SK-N-MC (cell line): Measurements from ENCODE around the gene PODNL1.

Experiments
- DNase-seq: peaks from one replicate; pipeline ENCODE4 v3.0.0-alpha.2; 2011; ENCODE audit warnings: low read depth, low spot score
- H3K27ac ChIP-seq: fragments of 200-600 bp; sonication (generic); 2 replicates; pipeline ENCODE4 v1.5.1; 2016; ENCODE audit warnings: mixed run types
- H3K36me3 ChIP-seq: fragments of 200-600 bp; sonication (generic); 2 replicates; pipeline ENCODE4 v1.6.1; 2017; ENCODE audit warnings: antibody characterized with exemption, low read length, mixed read lengths; ENCODE audit not compliant: insufficient read depth
- H3K4me3 ChIP-seq: fragments of 200-600 bp; sonication (generic); 2 replicates; pipeline ENCODE4 v1.5.1; 2016
- H3K9ac ChIP-seq: fragments of 200-600 bp; sonication (generic); 2 replicates; pipeline ENCODE4 v1.8.0; 2017; ENCODE audit warnings: mixed run types, mixed read lengths; ENCODE audit not compliant: insufficient read length
- H3K9me3 ChIP-seq: fragments of 200-600 bp; sonication (generic); 2 replicates; pipeline ENCODE4 v1.6.1; 2017; ENCODE audit warnings: low read depth, mild to moderate bottlenecking, antibody characterized with exemption, low read length, moderate library complexity, mixed read lengths
- EZH2 ChIP-seq: fragments of 200-600 bp; sonication (generic); IDR thresholded peaks from one replicate; pipeline ENCODE4 v1.6.1; 2017; ENCODE audit warnings: antibody characterized with exemption
- FOXP2 ChIP-seq: optimal IDR thresholded peaks from 2 replicates; pipeline ENCODE3; 2011; ENCODE audit warnings: mild to moderate bottlenecking, moderate library complexity; ENCODE audit not compliant: insufficient read depth; ENCODE audit errors: extremely low read length, control extremely low read depth
- POLR2AphosphoS5 ChIP-seq: IDR thresholded peaks from 2 replicates; pipeline ENCODE4 v1.6.1; 2012; ENCODE audit warnings: mild to moderate bottlenecking, low read depth, low read length, borderline replicate concordance

Gene PODNL1

GRCh38 chr19:13951043-13951442 is 12.8 kb upstream of the PODNL1 start:
- Histone ChIP-seq H3K4me3 (no peak overlapping the region), H3K9ac (no peak overlapping the region), H3K36me3 (peaks cover 14% of the 10 kb centered on the region; the same call in 1 of the 2 replicates), H3K9me3 (no peaks in the 10 kb centered on the region), H3K27ac (no peak overlapping the region)
- TF ChIP-seq FOXP2 (no peak), EZH2 (no peak), POLR2AphosphoS5 (no peak)
- DNase-seq: no peak

- Histone ChIP-seq H3K27ac (no peak overlapping the region), H3K4me3 (no peak overlapping the region), H3K9ac (no peak overlapping the region), H3K36me3 (no peaks in the 10 kb centered on the region), H3K9me3 (no peaks in the 10 kb centered on the region)
- no peak for DNase-seq
- no peak for TF ChIP-seq EZH2
- no peak for TF ChIP-seq FOXP2
- TF ChIP-seq POLR2AphosphoS5: no peak
Observed at GRCh38 chr19:13946414-13946813, 8.2 kb upstream of the PODNL1 start.

DNA sequence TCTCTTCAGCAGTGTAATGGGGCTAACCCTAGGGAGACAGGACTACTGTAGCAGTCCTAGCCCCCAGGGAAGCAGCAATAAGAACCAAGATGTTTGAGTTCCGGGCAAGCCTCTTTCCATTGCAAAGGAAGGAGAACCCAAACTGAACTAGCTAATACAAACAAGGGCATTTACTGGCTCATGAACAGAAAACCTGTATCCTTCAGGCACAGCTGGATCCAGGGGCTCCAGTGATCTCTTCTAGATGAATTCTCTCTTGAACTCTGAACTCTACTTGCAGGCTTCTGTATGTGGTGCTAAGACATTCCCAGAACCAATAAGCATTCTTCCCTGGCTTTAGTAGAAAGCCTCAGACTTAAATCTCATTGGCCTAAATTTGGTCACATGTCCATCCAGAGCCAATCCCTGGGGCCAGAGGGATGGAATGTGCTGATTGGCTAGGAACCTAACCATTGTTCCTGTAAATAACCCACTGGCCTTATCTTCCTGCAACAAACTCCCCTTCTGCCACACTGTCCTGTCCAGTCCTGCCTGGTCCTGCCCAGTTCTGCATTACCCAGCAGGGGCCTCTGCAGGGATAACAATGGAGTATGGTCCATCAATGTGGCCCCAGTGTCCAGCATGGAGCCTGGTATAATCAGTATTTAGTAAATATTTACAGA is 3.9 kb upstream of the PODNL1 start:
- H3K27ac ChIP-seq: no peak overlapping the region
- H3K36me3 ChIP-seq: no peaks in the 10 kb centered on the region
- H3K4me3 ChIP-seq: no peak overlapping the region
- no peaks in the 10 kb centered on the region for H3K9me3 ChIP-seq
- H3K9ac ChIP-seq: no peak overlapping the region
- TF ChIP-seq EZH2: no peak
- TF ChIP-seq FOXP2: no peak
- no peak for TF ChIP-seq POLR2AphosphoS5
- no peak for DNase-seq

DNA sequence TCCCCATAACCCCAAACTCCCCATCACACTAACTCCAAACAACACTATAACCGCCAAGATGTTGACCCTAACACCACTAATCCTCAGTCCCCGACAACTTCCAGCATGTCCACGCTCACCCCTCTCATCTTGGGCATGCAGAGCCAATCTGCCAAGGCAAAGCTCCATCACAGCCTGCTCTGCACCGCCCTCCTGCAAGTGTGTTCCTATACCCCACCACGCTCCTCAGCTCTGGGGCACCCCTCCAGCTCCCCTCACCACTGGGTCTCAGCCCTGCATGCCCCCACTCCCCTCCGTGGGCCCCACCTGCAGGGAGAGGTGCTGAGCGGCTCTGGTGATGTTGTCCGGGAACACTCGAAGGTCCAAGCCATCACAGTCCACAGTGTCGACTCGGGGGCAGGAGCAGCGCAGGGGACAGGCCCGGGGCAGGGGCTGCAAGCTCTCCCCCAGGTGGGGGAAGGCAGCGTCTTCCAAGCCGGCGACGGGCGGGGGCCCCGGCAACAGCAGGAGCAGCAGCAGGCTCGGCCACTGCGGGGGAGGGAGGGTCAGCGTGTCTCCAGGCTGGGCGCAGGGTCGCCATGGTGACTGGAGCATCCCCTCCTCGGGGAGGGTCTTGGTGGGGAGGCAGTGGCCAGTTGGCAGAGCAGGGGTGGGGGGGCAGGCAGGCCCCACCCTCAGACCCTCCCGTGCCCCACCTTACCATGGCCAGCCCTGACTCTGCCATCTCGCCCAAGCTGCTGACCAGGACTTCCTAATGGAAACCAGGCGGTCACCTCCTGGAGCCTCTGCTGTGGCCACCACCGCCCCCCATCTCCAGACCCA is 527 bp downstream of the PODNL1 start:
- no peak for TF ChIP-seq FOXP2
- no peak for TF ChIP-seq POLR2AphosphoS5
- TF ChIP-seq EZH2: no peak
- Histone ChIP-seq H3K4me3 (no peak overlapping the region), H3K9ac (no peak overlapping the region), H3K27ac (no peak overlapping the region), H3K9me3 (no peaks in the 10 kb centered on the region), H3K36me3 (no peaks in the 10 kb centered on the region)
- no peak for DNase-seq

DNA sequence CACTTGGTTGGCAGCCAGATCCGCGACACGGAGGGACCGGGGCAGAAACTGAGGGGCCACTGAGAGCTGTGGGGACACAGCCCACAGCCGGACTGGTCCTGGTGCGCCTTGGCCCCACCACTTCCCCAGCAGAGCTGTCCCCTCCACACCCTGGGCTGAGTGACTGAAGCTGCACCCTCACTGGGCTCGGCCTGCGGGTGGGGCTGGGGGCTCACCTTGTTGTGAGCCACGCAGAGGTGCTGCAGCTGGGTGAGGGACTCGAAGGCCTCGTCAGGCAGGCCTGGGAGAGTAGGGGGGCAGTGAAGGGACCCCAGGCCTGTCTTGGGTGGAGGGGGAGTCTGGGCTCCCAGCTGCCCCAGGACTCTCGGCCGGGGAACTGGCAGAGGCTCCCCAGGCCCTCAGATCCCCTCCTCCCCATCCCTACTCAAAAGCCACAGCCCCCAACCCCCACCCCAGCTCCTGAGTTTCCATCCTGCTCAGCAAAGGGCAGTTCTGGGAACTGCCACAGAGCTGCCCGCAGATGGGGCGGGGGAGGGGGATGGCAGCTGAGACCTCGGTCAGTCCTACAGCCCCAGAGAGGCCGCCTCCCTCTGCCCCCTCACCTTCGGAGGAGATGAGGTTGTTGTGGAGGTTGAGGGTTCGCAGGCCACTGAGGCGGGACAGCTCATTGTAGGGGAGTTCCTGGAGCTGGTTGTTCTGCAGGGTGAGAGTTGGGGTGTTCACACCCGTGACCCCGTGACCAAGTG is 2.3 kb downstream of the PODNL1 start:
- Histone ChIP-seq H3K9me3 (no peaks in the 10 kb centered on the region), H3K4me3 (no peak overlapping the region), H3K9ac (no peak overlapping the region), H3K27ac (no peak overlapping the region), H3K36me3 (no peaks in the 10 kb centered on the region)
- no peak for DNase-seq
- TF ChIP-seq POLR2AphosphoS5 (no peak), FOXP2 (no peak), EZH2 (no peak)

DNA sequence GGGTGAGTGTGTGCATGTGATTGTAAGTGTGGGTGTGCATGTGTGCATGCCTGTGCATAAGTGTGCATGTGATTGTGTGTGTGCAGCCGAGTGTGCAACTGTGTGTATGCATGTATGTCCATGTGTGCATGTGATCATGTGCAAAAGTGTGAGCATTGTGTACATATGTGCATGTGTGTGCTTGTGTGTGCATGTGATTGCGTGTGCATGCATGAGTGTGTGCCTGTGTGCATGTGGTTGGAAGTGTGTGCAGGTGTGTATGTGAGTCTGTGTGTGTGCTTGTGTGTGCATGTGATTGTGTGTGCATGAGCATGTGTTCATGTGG is 3.5 kb downstream of the PODNL1 start:
- Histone ChIP-seq H3K9me3 (no peaks in the 10 kb centered on the region), H3K4me3 (no peak overlapping the region), H3K27ac (no peak overlapping the region), H3K9ac (no peak overlapping the region), H3K36me3 (no peaks in the 10 kb centered on the region)
- no peak for TF ChIP-seq FOXP2
- no peak for TF ChIP-seq POLR2AphosphoS5
- no peak for TF ChIP-seq EZH2
- no peak for DNase-seq

DNA sequence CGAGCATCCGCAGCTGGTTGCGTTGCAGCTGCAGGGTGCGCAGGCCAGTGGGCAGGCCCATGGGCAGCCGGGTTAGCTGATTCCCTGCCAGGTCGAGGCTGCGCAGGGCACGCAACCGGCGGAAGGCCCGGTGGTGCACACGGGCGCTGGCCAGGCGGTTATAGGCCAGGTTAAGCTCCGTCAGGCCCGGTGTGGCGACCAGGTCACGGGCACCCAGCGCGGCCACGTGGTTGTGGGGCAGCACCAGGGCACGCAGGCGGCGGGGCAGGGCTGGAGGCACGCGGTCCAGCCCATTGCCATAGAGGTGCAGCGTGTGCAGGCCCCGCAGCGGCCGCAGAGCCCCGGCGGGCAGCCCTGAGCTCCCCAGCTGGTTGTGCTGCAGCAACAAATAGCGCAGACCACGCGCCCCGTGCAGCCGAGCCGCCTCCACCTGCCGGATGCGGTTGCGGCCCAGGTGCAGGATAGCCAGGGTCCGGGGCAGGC is 5.3 kb downstream of the PODNL1 start:
- Histone ChIP-seq H3K36me3 (no peaks in the 10 kb centered on the region), H3K9ac (no peak overlapping the region), H3K4me3 (no peak overlapping the region), H3K9me3 (no peaks in the 10 kb centered on the region), H3K27ac (no peak overlapping the region)
- DNase-seq: no peak
- TF ChIP-seq FOXP2: no peak
- no peak for TF ChIP-seq EZH2
- no peak for TF ChIP-seq POLR2AphosphoS5

DNA sequence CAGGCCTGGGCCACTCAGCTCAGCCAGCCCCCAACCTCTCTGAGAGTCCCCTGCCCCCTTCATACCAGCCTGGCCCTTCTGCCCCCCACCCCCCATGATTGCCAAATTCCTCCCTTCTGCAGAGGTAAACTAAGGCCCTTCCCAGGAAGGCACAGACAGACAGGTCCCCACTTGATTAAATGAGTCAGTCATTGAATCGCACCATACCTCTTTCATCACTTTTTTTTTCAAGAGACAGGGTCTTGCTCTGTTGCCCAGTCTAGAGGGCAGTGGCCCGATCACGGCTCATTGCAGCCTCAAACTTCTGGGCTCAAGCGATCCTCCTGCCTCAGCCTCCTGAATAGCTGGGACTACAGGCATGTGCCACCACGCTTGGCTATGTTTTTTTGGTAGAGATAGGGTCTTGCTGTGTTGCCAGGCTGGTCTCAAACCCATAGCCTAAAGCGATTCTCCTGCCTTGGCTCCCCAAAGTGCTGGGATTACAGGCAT is 6.0 kb downstream of the PODNL1 start:
- no peak overlapping the region for H3K27ac ChIP-seq
- H3K9me3 ChIP-seq: no peaks in the 10 kb centered on the region
- no peak for DNase-seq
- TF ChIP-seq POLR2AphosphoS5 (no peak), FOXP2 (no peak), EZH2 (no peak)
- no peak overlapping the region for H3K9ac ChIP-seq
- no peak overlapping the region for H3K4me3 ChIP-seq
- no peaks in the 10 kb centered on the region; the same call in 1 of the 2 replicates for H3K36me3 ChIP-seq
